GM12892 (cell line): ENCODE measurements around the gene ZMYND8.

ENCODE experiments used
- DNase-seq: peaks from one replicate; pipeline ENCODE4 v3.0.0; 2011; ENCODE audit not compliant: insufficient read length
- FAIRE-seq: peaks from 2 replicates; lab custom pipeline; 2011; peaks lifted over from hg19 to GRCh38; lab: Jason Lieb, UNC
- POLR2A ChIP-seq: IDR thresholded peaks from 2 replicates; pipeline ENCODE4 v1.6.1; 2011; ENCODE audit warnings: low read depth, low read length, control low read depth
- POLR2AphosphoS5 ChIP-seq: IDR thresholded peaks from 2 replicates; pipeline ENCODE4 v1.6.1; 2011; ENCODE audit warnings: low read depth, low read length, control low read depth
- TAF1 ChIP-seq: IDR thresholded peaks from 2 replicates; pipeline ENCODE4 v1.6.1; 2011; ENCODE audit warnings: low read depth, mild to moderate bottlenecking, control low read depth, low read length, borderline replicate concordance

The ZMYND8 gene

GRCh38 chr20:47349365-47350180, 6.9 kb downstream of the ZMYND8 start:
- DNase-seq: no peak
- no peak for TF ChIP-seq TAF1
- no peak for TF ChIP-seq POLR2AphosphoS5
- TF ChIP-seq POLR2A: no peak
- FAIRE-seq: no peak

- no peak for DNase-seq
- FAIRE-seq: no peak
- TF ChIP-seq TAF1: no peak
- no peak for TF ChIP-seq POLR2A
- TF ChIP-seq POLR2AphosphoS5: no peak
Measured at GRCh38 chr20:47348539-47349142, 7.9 kb downstream of the ZMYND8 start.

GRCh38 chr20:47347661-47348435, 8.7 kb downstream of the ZMYND8 start:
- DNase-seq: no peak
- FAIRE-seq: no peak
- no peak for TF ChIP-seq TAF1
- no peak for TF ChIP-seq POLR2AphosphoS5
- no peak for TF ChIP-seq POLR2A

- TF ChIP-seq POLR2A: no peak
- TF ChIP-seq POLR2AphosphoS5: no peak
- no peak for TF ChIP-seq TAF1
- no peak for FAIRE-seq
- no peak for DNase-seq
Measured at GRCh38 chr20:47346172-47346571, 10.3 kb downstream of the ZMYND8 start.

GRCh38 chr20:47345214-47345613, 11.3 kb downstream of the ZMYND8 start:
- no peak for FAIRE-seq
- TF ChIP-seq POLR2A (no peak), POLR2AphosphoS5 (no peak), TAF1 (no peak)
- DNase-seq: no peak

- TF ChIP-seq TAF1 (no peak), POLR2A (no peak), POLR2AphosphoS5 (no peak)
- FAIRE-seq (no peak), DNase-seq (no peak)
Measured at GRCh38 chr20:47343007-47343472, 13.5 kb downstream of the ZMYND8 start.

- FAIRE-seq: no peak
- TF ChIP-seq TAF1 (no peak), POLR2AphosphoS5 (no peak), POLR2A (no peak)
Measured at GRCh38 chr20:47338131-47338628, 18.3 kb downstream of the ZMYND8 start.

GRCh38 chr20:47337413-47337812, 19.1 kb downstream of the ZMYND8 start:
- TF ChIP-seq TAF1: no peak
- TF ChIP-seq POLR2AphosphoS5: no peak
- TF ChIP-seq POLR2A: no peak
- FAIRE-seq (no peak), DNase-seq (no peak)

More at GRCh38 chr20:47338131-47338628, 18.3 kb downstream of the ZMYND8 start:
- DNase-seq: no peak

GRCh38 chr20:47336129-47336754, 20.3 kb downstream of the ZMYND8 start:
- no peak for FAIRE-seq
- no peak for TF ChIP-seq TAF1
- TF ChIP-seq POLR2A: no peak
- TF ChIP-seq POLR2AphosphoS5: no peak
- no peak for DNase-seq

GRCh38 chr20:47335251-47336128, 21.0 kb downstream of the ZMYND8 start:
- DNase-seq: no peak
- no peak for FAIRE-seq
- TF ChIP-seq TAF1 (no peak), POLR2AphosphoS5 (no peak), POLR2A (no peak)
